Stimulated activated CD8-positive, alpha-beta memory T cell treated with anti-CD3 and anti-CD28 coated beads, Interleukin-4, amount 100 ng/mL, for 4 hours (primary cell): Measurements from ENCODE around the gene IGF1R.

Source experiments
- DNase-seq, 2 donors: peaks; one replicate each; pipeline ENCODE4 v3.0.0-alpha.2; 2020; ENCODE audit warnings: low read depth in 2 of 2, low spot score in 1 of 2

Gene IGF1R

GRCh38 chr15:98878172-98878571 lies 229.8 kb downstream of the IGF1R start:
- DNase-seq = no peak

- DNase-seq = no peak
Measured at GRCh38 chr15:98878862-98879261, 230.5 kb downstream of the IGF1R start.

GRCh38 chr15:98881526-98882520 lies 233.5 kb downstream of the IGF1R start:
- no peak for DNase-seq

GRCh38 chr15:98883478-98883877 lies 235.1 kb downstream of the IGF1R start:
- no peak for DNase-seq

GRCh38 chr15:98884894-98885293 lies 236.6 kb downstream of the IGF1R start:
- no peak for DNase-seq

GRCh38 chr15:98887976-98888375 lies 239.6 kb downstream of the IGF1R start:
- no peak for DNase-seq

GRCh38 chr15:98888820-98889479 lies 240.6 kb downstream of the IGF1R start:
- DNase-seq = no peak

GRCh38 chr15:98889930-98890695 lies 241.8 kb downstream of the IGF1R start:
- DNase-seq = no peak

- no peak for DNase-seq
Measured at GRCh38 chr15:98891301-98891700, 243.0 kb downstream of the IGF1R start.

- no peak for DNase-seq
Measured at GRCh38 chr15:98893401-98893800, 245.1 kb downstream of the IGF1R start.

GRCh38 chr15:98894312-98894711 lies 246.0 kb downstream of the IGF1R start:
- no peak for DNase-seq

- DNase-seq = no peak
Measured at GRCh38 chr15:98896002-98896721, 247.8 kb downstream of the IGF1R start.

GRCh38 chr15:98896802-98897732 lies 248.7 kb downstream of the IGF1R start:
- no peak for DNase-seq

GRCh38 chr15:98898122-98898521 lies 249.8 kb downstream of the IGF1R start:
- no peak for DNase-seq

- DNase-seq = no peak
Measured at GRCh38 chr15:98899272-98900021, 251.1 kb downstream of the IGF1R start.

GRCh38 chr15:98900356-98900755 lies 252.0 kb downstream of the IGF1R start:
- no peak for DNase-seq

- DNase-seq = no peak
Measured at GRCh38 chr15:98901434-98902072, 253.2 kb downstream of the IGF1R start.

- DNase-seq = no peak
Measured at GRCh38 chr15:98902931-98903330, 254.6 kb downstream of the IGF1R start.
